ENCODE results near the gene EPX. TPM values are rescaled to one million over a fixed set of nuclear protein-coding genes. Genes with fewer than 3 reads are reported as not detected.
A peak's percentile ranks its signal among the peaks of the same experiment; 100 is the strongest.
"Not testable (repeated sequence)": the region's sequence is repeated elsewhere in the genome, so short reads cannot be mapped to it uniquely, and the experiment has no call there.

The EPX gene, protein sequence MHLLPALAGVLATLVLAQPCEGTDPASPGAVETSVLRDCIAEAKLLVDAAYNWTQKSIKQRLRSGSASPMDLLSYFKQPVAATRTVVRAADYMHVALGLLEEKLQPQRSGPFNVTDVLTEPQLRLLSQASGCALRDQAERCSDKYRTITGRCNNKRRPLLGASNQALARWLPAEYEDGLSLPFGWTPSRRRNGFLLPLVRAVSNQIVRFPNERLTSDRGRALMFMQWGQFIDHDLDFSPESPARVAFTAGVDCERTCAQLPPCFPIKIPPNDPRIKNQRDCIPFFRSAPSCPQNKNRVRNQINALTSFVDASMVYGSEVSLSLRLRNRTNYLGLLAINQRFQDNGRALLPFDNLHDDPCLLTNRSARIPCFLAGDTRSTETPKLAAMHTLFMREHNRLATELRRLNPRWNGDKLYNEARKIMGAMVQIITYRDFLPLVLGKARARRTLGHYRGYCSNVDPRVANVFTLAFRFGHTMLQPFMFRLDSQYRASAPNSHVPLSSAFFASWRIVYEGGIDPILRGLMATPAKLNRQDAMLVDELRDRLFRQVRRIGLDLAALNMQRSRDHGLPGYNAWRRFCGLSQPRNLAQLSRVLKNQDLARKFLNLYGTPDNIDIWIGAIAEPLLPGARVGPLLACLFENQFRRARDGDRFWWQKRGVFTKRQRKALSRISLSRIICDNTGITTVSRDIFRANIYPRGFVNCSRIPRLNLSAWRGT
- total RNA-seq = not detected
- long read RNA-seq = 0 reads

DNA sequence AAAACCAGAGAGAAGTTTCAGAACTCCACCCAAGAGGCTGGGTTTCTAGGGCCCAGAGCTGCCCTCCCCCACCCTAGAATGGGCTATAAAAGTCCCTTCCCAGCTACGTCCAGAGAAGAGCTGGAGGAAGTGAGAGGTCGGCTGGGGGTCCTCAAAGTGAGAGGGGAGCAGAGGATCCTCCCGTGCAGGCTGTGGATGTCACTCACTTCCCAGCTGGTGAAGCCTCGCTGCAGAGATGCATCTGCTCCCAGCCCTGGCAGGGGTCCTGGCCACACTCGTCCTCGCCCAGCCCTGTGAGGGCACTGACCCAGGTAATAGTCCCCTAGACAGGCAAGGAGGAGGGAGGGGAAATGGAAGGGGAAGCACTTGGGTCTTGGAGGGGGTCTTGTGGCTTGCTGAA lies at the start of gene EPX:
Gene EPX (plus strand): TSS at position 115 of the 400 bp plus-strand sequence. CDS start 121 bp downstream, at position 236.
- no peak for DNase-seq (ENCODE audit: missing footprints)
- no peak for ATAC-seq
- intact Hi-C loops (cut with DNase I) = no loop called here

DNA sequence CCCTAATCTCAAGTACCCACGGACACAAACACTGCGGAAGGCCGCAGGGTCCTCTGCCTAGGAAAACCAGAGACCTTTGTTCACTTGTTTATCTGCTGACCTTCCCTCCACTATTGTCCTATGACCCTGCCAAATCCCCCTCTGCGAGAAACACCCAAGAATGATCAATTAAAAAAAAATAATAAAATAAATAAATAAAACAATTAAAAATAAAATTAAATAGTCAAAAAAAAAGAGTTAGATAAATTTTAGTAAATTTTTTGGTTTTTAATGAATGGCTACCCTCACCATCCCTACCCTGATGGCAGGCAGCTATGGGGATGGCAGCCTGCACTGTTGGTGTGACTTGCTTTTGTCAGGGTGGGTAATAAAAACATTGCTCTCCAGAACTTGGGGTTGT lies 49.2 kb upstream of the EPX start:
- DNase-seq (ENCODE audit: missing footprints); ATAC-seq; intact Hi-C loops (cut with DNase I): not testable (repeated sequence)

DNA sequence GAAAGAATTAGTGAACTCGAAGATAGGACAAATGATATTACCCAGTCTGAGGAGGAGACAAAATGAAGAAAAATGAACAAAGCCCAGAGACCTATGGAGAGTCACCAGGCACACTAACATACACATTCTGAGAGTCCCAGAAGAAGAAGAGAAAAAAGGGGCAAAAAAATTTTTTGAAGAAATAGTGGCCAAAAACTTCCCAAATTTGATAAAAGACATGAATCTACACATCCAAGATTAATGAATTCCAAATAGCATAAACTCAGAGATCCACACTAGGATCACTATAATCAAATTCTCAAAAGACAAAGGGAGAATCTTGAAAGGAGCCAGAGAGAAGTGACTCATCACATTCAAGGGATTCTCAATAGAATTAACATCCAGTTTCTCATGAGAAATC lies 47.7 kb upstream of the EPX start:
- ATAC-seq (no peak), DNase-seq (ENCODE audit: missing footprints) (no peak)
- intact Hi-C loops (cut with DNase I) = no loop called here

DNA sequence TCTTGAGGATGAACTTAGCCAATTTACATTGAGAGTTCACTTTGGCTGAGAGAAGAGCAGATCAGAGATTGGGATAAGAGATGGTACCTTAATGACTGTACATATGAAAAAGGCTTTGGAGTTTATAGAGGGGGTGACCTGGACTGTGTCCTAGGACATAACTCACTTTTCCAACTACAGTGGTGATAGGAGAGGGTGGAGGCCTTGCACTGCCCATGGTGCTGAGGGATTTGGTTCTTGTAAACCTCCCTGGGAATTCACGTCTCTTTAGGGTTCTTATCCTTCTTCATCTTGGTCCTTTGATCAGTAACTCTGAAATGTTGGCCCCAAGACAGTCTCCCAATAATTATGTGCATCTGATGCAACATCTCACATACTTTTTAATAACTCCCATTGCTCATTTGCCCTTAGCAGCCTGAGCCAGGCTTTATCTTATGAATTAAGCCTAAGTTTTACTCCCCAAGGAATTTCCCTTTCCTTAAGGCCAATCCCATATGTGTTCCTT lies 44.5 kb upstream of the EPX start, which contains the start of gene OR4D1:
Gene OR4D1 (plus strand): TSS at position 455 of the 505 bp plus-strand sequence. CDS start 6,770 bp downstream, outside the sequence.
- no peak for DNase-seq (ENCODE audit: missing footprints)
- no peak for ATAC-seq
- intact Hi-C loops (cut with DNase I) = no loop called here

DNA sequence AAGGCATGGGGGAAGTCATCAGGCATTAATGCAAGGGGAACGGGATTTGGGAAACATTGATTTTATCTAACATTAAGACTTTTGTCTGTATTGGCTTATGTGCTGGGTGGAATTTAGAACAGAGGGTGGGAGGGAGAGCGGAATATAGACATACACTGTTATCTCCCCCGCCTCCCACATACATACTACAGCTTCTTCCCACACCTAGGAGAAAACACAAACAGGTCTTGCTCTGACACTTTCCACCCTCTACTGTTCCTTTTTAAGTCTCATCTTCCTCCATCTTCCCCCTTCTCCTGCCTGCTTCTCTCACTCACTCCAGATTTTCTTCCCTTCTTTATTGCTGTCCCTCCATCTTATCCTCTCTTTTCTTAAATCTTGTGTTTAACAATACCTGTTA lies 43.9 kb upstream of the EPX start:
- ATAC-seq = no peak
- intact Hi-C loops (cut with DNase I) = no loop called here
- no peak for DNase-seq (ENCODE audit: missing footprints)

DNA sequence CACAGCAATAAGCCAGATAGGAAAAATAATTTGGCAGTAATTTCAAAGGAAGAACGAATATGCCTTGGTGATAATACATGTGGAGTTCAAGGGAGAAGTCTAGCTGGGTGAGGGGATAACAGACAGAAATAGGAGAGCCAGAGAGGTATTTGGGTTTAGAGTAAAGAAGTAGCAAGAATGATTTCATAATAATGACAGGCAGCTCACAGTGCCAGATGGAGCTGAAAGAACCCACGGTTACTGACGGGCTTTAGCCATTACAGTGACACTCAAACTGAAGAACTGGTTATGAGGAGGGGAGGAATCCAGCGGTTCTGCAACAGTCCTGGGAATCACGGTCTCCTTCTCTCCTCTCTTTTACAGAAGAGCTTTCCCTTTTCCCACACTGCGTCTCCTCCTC lies 42.1 kb upstream of the EPX start:
- ATAC-seq = no peak
- intact Hi-C loops (cut with DNase I) = no loop called here
- no peak for DNase-seq (ENCODE audit: missing footprints)

DNA sequence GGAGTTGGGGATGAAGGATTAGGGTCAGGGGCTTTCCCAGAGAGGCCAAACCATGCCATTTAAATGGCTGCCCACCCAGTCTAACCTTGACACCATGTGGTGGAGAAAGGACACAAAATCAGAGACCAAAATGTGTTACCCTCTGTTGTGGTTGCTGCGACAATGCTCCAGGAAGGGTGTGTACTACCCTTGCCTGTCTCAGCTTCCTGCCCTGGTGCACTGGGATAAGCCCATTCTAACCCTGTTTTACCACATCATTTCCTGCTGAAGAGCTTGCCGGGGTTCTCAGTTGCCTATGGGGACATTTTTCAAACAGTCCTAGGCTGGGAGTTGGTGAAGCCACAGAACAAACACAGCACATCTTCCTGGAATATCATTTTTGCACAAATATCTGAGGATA lies 39.5 kb upstream of the EPX start:
- ATAC-seq (no peak), DNase-seq (ENCODE audit: missing footprints) (no peak)
- intact Hi-C loops (cut with DNase I) = no loop called here

DNA sequence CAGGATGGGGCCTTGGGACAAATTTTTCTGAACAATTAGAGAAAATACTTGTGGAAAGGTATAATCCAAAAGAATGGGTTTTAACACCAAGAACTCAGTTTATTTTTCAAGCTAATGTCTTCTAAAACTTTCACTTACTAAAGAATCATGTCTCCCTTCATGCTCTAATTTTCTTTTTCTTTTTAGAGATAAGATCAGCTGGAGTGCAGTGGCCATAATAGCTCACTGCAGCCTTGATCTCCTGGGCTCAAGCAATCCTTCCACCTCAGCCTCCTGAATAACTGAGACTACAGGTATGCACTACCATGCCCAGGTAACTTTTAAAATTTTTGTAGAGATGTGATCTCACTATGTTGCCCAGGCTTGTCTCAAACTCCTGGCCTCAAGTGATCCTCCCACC lies 38.9 kb upstream of the EPX start:
- ATAC-seq (no peak), DNase-seq (ENCODE audit: missing footprints) (no peak)
- intact Hi-C loops (cut with DNase I) = no loop called here

DNA sequence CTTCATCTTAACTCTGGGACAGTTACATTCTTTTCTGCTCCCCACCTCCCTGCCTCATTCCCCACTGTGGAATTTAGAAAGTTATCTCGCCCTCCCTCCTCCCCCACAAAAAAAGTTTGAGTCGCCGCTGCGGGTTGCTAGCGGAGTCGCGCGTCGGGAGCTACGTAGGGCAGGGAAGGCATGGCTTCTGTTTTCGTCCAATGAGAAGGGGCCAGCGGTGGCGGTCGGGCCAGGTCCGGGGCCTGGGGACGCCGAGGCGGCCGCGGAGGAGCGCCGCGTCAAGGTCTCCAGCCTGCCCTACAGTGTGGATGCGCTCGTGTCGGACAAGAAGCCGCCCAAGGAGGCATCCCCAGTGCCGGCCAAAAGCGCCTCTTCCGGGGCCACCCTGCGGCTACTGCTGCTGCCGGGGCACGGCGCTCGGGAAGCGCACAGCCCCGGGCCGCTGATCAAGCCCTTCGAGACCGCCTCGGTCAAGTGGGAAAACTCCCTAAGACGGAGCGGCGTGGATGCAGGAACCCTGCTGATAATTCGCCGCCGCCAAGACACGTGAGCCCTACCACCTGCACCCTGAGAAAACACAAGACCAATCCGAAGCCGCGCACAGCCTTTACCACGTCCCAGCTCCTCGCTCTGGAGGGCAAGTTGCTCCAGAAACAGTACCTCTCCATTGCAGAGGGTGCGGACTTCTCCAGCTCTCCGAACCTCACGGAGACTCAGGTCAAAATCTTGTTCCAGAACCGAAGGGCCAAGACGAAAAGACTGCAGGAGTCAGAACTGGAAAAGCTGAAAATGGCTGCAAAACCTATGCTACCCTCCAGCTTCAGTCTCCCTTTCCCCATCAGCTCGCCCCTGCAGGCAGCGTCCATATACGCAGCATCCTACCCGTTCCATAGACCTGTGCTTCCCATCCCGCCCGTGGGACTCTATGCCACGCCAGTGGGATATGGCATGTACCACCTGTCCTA lies 35.4 kb upstream of the EPX start:
- ATAC-seq = peak; percentile 73
- intact Hi-C loops (cut with DNase I) = no loop called here
- DNase-seq (ENCODE audit: missing footprints) = no peak

DNA sequence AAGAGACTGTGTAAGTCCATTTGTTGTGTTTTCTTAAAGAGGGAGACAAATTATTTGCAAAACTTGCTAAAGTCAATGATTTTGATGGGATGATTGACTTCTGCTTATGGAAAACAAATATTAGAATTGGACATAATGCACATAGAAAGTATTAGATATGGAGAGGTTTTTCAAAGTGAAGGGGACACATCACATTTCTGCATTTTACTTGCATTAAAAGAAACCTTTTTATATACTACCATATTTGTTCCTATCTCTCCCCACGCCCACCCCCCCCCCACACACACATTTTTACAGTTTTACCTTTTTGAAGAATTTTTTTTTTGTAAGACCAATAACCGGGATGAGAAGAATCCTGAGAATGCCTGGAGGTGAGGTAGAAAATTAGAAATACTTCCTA lies 34.3 kb upstream of the EPX start:
- intact Hi-C loops (cut with DNase I) = no loop called here
- ATAC-seq = no peak
- DNase-seq (ENCODE audit: missing footprints) = no peak

DNA sequence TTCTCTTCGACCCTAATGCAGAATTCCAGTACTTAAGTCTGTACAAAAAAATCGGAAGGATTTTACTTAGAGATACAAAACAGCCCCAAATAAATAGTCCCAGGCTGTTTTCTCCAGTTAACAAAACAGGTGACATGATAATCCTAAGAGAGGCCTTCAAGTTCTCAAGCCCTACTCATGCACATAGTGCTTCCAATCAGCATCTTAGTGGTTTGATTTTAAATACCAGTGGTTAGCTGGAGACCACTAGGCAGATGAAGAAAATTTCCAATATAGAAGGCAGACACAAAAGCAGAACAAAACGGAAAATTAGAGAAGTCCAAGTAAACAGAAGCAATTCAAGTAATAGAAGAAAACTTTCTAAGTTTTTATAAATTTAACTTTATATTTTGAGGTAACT lies 31.0 kb upstream of the EPX start:
- DNase-seq (ENCODE audit: missing footprints) (no peak), ATAC-seq (no peak)
- intact Hi-C loops (cut with DNase I) = no loop called here

DNA sequence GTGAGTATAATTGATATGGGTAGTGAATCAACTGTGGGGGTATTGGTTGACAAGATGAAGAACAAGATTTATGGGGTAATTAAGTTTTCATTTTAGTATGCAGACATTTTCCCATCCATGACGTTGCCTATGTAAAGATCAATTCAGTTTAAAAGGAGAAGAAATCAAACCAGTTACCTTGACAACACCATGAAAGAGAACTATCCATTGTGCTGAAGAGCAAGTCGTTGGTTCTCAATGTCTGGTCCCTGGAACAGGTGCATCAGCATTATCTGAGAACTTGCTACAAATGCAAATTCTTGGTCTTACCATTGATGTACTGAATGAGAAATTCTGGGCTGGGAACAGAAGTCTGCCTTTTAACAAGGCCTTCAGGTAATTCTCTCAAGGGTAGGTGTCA lies 26.5 kb upstream of the EPX start:
- DNase-seq (ENCODE audit: missing footprints) (no peak), ATAC-seq (no peak)
- intact Hi-C loops (cut with DNase I) = no loop called here

DNA sequence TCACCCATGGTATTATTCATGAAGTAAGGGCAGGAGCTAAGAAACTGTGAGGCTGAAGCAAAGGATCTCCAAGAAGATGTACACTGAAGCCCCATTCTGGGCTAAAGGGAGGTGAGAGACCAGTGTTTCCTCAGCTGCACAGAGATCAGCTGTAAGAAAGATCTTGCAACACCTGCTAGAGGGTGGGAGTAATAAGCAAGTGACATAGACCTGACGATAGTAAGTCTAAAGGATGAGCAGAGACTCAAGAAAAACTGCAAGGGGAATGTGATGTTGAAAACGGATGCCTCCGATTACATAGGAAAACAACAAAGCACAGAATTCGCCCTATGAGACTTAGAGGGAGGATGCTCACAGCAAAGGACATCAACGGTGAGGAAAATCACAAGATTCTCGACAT lies 25.8 kb upstream of the EPX start, which contains the start of gene OR4D2:
Gene OR4D2 (plus strand): TSS at position 301 of the 400 bp plus-strand sequence. CDS start 2,674 bp downstream, outside the sequence.
- ATAC-seq = no peak
- no peak for DNase-seq (ENCODE audit: missing footprints)
- intact Hi-C loops (cut with DNase I) = no loop called here

DNA sequence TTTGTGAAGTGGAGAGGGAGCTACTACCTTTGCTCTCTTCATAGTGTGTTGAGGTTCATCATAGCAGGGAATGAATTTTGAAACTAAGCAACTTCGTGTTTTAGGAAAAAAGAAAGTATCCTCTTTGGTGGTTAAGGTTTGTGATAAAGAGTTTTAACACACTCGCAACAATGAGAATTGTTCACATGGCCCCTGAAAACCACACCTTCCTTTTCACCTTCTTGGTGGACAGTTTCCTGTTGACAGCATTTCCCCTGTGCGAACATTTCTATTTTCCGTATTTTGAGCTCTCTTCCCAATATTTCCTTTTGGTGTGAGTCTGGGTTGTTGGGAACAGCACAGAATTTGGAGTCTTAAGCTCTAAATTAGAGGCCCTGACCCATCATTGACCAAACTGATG lies 21.9 kb upstream of the EPX start:
- intact Hi-C loops (cut with DNase I) = no loop called here
- DNase-seq (ENCODE audit: missing footprints) = no peak
- ATAC-seq = no peak

DNA sequence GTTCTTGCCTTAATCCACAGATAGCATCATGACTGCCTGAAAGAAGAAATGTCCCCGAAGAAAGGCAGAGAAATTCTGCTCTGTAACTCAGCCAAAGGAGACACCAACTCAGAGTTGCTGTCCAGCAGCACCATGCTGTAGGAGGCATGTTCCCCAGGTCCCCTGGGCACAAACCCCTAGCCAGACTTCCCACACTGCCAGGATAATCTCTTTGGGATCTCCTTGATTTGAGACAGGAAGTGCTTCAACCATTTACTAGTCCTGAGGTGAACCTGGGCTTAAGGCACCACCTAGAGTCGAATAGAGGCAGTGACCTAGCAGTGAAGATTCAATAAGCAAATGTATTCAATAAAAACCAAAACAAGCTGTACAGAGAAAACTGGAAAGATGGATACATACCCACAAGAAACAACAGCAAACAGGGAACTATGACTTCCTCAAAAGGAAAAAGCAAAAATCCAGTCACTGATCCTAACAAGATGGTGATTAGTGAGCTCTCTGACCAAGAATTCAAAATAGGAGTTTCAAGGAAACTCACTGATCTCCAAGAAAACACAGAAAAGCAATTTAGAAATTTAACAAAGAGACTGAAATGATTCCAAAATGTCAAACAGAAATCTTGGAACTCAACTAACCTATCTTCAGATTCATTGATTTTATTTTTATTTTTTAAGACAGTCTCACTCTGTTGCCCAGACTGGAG lies 20.0 kb upstream of the EPX start:
- no peak for ATAC-seq
- DNase-seq (ENCODE audit: missing footprints) = no peak
- intact Hi-C loops (cut with DNase I) = no loop called here

DNA sequence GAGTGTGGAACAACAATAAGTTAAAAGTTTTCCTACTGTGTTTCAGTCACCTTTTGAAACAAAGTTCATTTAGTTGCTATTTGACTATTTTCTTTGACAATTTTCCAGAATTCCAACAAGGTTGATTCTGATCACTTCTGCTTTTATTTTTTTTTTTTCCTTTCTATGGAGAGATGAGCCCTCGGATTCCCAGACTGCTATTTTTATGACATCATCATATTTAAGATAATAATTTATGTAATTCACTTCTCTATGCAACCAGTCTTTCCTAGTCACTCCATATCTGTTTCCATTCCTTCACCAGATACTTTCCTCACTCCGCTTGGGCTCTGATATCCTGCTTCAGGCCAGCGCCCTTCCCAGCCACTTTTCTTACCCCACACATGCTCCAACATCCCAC lies 17.7 kb upstream of the EPX start:
- no peak for ATAC-seq
- no peak for DNase-seq (ENCODE audit: missing footprints)
- intact Hi-C loops (cut with DNase I) = no loop called here

DNA sequence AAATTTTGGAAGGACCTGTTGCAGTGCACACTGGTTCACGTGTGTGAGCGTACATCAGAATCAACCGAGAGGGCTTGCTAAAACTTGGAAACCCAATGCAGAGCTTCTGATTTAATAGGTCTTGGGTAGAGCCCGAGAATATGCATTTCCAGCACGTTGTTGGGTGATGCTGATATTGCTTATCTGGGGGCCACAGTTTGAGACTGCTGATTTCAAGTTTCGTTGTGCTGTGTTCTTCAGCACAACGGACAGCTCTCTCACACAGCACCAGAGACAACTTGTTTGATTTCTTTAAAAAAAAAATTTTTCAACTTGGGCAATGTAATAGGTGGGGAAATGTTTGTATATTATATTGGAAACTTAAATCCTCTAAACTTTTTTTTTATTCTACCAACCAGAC lies 16.3 kb upstream of the EPX start:
- ATAC-seq (no peak), DNase-seq (ENCODE audit: missing footprints) (no peak)
- intact Hi-C loops (cut with DNase I) = no loop called here

DNA sequence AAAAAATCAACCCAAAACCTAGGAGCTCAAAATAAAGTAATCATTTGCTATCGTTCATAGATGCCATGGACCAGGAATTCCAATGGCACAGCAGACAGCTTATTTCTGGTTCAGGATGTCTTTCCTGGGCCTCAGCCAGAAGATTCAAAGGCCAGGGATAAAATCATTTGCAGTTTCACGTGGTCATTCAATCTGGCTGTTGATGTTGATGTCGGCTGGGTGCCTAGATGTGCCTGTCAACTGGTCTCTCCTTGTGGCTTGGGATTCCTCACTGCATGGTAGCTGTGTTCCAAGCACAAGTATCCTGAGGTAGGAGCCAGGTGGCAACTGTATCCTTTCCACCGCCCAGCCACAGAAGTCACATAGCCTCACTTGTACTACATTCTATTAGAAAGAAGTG lies 10.7 kb upstream of the EPX start:
- no peak for DNase-seq (ENCODE audit: missing footprints)
- no peak for ATAC-seq
- intact Hi-C loops (cut with DNase I) = no loop called here
